PFSK-1 (cell line): ENCODE data around the gene MAB21L4.

ENCODE experiments used
- FOXP2 ChIP-seq: optimal IDR thresholded peaks from 2 replicates; pipeline ENCODE3; 2011; ENCODE audit warnings: borderline replicate concordance, control low read depth, inconsistent platforms; ENCODE audit not compliant: insufficient read depth; ENCODE audit errors: extremely low read length, extremely low read depth
- POLR2AphosphoS5 ChIP-seq: IDR thresholded peaks from 2 replicates; pipeline ENCODE4 v1.6.1; 2012; ENCODE audit warnings: low read depth, mild to moderate bottlenecking, control low read depth, low read length, moderate library complexity
- REST ChIP-seq, 2 experiments: IDR thresholded peaks; 2 replicates each; pipeline versions ENCODE4 v1.6.1 to v1.8.0; 2011 to 2012; ENCODE audit warnings: low read depth in 2 of 2, low read length in 2 of 2, control low read depth in 1 of 2, inconsistent platforms in 1 of 2, mild to moderate bottlenecking in 1 of 2, moderate library complexity in 1 of 2; ENCODE audit not compliant: insufficient read depth in 1 of 2
- SIN3A ChIP-seq: IDR thresholded peaks from 2 replicates; pipeline ENCODE4 v1.6.1; 2012; ENCODE audit warnings: mild to moderate bottlenecking, low read length, moderate library complexity, borderline replicate concordance; ENCODE audit not compliant: insufficient read depth
- TAF1 ChIP-seq: IDR thresholded peaks from 2 replicates; pipeline ENCODE4 v1.6.1; 2012; ENCODE audit warnings: low read length, control low read depth, borderline replicate concordance; ENCODE audit not compliant: insufficient read depth

The MAB21L4 gene

DNA sequence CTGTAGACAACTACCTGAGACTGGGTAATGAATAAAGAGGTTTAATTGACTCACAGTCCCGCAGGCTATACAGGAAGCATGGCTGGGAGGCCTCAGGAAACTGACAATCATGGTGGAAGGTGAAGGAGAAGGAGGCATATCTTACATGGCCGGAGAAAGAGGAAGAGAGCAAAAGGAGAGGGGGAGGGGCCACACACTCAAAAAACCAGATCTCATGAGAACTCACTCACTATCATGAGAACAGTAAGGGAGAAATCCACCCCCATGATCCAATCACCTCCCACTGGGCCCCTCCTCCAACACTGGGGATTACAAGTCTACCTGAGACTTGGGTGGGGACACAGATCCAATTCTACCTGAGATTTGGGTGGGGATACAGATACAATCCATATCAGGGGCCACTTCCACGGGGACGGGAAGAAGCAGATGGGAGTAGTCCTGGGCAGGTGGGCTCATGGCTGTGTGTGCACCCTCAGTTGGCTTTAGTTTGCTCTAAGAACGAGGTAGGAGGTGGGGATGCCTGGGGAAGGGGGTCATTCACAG lies 9.9 kb downstream of the MAB21L4 start:
- TF ChIP-seq POLR2AphosphoS5 (no peak), SIN3A (no peak), TAF1 (no peak), FOXP2 (no peak), REST (IDR thresholded peaks at IDR 0.05; ENCODE audit: insufficient read depth in 1 of 2, low read depth in 2 of 2, low read length in 2 of 2) (no peak)

DNA sequence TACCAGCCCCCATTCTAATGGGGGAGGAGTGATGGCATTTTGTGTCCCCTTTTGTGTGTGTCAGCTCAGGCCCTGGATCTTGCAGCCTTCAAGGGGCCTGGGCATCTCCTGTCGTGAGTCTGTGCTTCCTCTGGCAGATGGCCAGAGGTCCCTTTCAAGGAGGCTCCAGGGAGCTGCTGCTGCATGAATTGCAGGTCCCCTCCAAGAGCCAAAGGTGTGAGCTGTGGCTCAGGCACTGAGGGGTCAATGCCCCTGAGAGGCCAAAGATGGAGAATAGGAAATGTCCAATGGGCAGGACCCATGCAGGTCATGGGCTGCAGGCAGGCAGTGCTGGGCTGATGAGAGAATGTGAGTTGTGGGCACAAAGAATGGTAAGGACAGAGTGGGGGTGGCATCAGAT lies 10.4 kb downstream of the MAB21L4 start:
- TF ChIP-seq POLR2AphosphoS5 (no peak), REST (IDR thresholded peaks at IDR 0.05; ENCODE audit: insufficient read depth in 1 of 2, low read depth in 2 of 2, low read length in 2 of 2) (no peak), TAF1 (no peak), FOXP2 (no peak), SIN3A (no peak)

DNA sequence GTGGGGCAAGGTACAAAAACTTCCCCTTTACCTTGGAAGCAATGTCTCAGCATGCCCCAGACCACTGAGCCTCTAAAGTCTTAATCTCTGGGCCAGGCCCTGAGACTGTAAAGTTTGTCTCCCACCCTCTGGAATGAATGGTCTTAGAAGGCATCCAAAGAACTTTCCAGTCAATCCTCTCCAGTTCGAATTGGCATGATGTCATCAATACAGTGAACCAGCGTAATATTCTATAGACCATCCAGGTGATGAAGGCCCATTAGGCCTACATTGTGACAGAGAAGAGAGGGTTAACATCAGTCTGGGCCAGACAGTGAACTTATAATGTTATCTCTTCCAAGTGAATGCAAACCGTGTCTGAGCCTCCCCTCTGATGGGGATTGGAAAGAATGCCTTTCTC lies 11.2 kb downstream of the MAB21L4 start:
- TF ChIP-seq REST (IDR thresholded peaks at IDR 0.05; ENCODE audit: insufficient read depth in 1 of 2, low read depth in 2 of 2, low read length in 2 of 2) (no peak), FOXP2 (no peak), SIN3A (no peak), POLR2AphosphoS5 (no peak), TAF1 (no peak)

DNA sequence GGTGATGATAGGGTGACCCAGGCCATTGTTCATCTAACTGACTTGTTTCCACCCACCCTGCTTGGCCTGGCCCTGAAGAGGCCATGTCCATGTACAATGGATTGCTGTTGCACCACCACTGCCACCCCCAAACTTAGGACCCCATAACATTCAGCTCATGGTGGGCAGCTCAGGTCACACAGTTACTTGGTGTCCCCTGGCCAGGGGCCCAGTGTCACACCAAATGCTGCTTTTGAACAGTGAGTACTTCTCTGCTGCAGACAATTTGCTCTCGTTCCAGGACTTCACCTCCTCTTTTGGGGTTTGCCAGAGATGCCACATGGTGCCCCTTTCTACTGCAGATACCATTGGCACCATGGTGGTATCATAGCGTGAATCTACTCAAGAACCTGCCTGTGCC lies 11.7 kb downstream of the MAB21L4 start:
- TF ChIP-seq POLR2AphosphoS5 = no peak
- no peak for TF ChIP-seq REST (IDR thresholded peaks at IDR 0.05; ENCODE audit: insufficient read depth in 1 of 2, low read depth in 2 of 2, low read length in 2 of 2)
- no peak for TF ChIP-seq TAF1
- TF ChIP-seq SIN3A = no peak
- no peak for TF ChIP-seq FOXP2

- TF ChIP-seq POLR2AphosphoS5 (no peak), TAF1 (no peak), SIN3A (no peak), FOXP2 (no peak), REST (IDR thresholded peaks at IDR 0.05; ENCODE audit: insufficient read depth in 1 of 2, low read depth in 2 of 2, low read length in 2 of 2) (no peak)
These were observed 14.0 kb downstream of the MAB21L4 start for GRCh38 chr2:240881913-240882312.
